GM21825 (cell line): Measurements from ENCODE around the gene CCDC24.
A peak's percentile ranks its signal among the peaks of the same experiment; 100 is the strongest.

Source experiments
- ATAC-seq: cut with Tn5 transposase; IDR thresholded peaks from one replicate; pipeline ENCODE4 v1.9.1; 2021; ENCODE audit warnings: mild to moderate bottlenecking, moderate library complexity; ENCODE audit not compliant: unreplicated experiment

The CCDC24 gene

DNA sequence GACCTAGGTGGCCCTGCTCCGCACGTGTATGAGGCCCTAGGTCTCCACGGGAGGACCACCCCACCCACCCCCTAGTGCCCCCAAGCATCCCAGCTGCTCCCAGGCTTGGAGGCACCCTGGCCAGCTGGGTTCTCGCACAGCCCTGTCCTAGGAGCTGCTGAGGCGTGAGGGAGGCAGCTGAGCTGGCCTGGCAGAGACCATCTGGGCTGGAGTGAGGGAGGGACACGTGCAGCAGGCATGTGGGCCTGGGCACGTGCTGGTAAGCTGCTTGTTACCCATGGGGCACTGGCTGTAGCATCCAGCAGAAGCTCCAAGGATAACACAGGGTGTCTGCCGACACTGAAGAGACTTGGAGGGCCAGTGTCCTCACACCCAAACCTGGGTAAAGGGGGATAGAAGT, 29.8 kb downstream of the CCDC24 start:
- ATAC-seq = no peak

- no peak for ATAC-seq
Measured at GRCh38 chr1:44021581-44022321, 30.4 kb downstream of the CCDC24 start.

- no peak for ATAC-seq
Measured at GRCh38 chr1:44024031-44024902, 32.9 kb downstream of the CCDC24 start.

- no peak for ATAC-seq
Measured at GRCh38 chr1:44024903-44025525, 33.6 kb downstream of the CCDC24 start.

DNA sequence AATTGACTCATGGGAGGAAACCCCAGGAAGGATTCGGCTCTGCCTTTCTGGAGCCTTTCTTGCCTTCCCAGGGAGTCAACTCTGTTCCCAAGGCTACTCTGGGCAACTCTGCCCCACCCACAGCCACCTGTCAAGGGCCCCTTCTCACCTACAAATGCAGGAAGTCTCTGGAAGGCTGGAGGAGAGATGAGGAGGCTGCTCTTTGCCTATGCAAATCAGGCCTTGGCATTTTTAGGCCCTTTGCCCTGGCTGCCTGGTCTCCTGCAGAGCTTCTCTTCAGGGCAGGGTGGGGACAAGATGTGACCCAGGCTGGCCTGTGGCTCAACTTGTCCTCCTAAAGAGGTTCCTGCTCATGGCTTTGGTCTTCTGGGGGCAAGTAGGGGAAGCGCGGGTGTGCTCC, 34.4 kb downstream of the CCDC24 start:
- no peak for ATAC-seq

GRCh38 chr1:44027320-44027719, 35.9 kb downstream of the CCDC24 start:
- no peak for ATAC-seq

DNA sequence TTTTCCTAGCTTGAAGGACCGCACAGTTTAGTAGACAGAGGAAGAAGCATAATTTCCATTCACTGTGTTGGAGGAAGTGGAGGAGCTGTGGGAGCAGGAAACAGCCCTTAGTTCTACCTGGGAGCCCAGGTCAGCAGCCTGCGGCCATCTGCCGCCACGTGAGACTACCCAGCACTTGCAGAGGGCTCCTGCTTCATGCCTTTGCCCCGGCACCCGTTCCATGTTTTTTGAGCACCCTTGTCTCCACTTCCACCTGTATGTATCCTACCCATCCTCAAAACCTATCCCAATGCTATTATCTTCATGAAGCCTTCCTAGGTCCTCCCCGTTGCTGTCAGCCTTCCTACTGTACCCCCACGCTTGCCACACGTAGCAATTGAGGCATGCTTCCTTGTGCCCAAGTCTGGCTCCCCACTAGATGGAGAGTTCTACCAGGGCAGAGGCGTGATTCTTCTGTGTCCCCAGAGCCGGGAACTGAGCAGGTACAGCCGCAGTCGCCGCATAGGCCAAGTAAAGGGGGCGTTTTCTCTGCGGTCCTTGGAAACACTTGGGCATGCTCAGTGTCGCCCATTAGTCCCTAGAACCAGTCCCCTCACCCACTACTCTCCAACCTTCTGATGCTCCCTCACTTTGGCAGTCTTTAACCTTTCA, 38.0 kb downstream of the CCDC24 start:
- ATAC-seq = peak; percentile 8

DNA sequence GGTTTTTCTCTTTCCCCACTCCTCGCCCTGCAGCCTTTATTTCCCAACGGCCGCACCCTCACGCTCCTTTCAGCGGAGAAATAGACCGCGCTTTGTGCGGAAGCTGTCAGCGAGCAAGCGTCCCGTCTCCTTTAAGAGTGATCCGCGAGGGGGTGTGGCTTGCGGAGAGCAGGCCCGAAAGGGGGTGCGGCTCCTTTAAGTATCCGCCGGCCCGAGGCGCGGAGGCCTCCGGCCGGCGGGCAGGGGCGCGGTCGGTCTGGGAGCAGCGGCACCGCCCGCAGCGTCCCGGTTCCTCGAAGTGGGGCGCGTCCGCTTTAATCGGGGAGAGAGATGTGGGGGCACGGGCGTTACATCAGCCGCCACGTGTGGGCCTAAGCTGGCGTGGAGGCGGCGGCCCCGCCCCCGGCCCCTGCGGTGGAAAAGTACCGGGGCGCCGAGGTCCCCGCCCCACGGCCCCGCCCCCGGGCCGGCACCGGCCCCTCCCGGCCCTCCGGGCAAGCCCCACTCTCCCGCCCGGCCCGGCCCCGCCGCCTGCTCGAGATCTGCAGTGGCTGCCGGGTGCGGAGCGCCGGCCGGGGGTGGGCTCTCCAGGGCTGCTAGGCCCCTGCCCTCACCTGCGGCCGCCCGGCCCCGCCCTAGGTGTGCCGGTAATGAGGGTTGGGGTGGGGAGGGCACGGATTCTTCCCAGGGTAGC, 38.7 kb downstream of the CCDC24 start:
- peak; percentile 78 for ATAC-seq

DNA sequence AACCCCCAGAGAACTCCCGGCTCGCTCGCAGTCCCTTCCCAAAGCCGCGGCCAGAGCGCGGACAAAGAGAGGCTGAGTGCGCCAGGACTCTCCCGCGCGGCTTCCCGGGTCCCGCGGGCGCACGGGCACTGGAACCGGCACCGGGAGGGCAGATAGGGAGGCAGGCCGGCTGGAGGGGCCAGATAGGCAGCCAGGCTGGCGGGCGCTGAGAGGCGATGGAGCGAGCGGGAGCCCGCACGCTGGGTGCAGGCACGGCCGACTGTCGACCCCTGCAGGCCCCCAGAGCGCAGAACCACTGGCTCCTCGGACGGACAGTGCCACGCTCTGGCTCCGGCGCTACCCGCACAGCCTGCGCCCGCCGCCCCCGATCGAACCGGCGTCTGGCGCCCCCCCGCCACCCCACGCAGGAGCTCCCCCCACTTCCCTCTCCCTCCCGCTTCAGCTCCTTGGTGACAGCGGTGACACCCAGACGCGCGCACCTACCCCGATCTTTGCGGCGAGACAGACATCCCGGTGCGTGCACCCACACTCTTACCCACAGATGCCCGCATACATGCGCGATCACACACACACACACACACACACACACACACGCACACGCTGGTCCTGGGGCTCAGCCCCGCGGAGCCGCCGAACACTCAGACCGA, 39.3 kb downstream of the CCDC24 start:
- ATAC-seq = peak; percentile 19

GRCh38 chr1:44031252-44032169, 40.1 kb downstream of the CCDC24 start, which contains the start of gene SLC6A9:
SLC6A9 (minus strand) TSS chr1:44031462; CDS start chr1:44024277, 7,185 bp downstream.
- ATAC-seq = no peak

DNA sequence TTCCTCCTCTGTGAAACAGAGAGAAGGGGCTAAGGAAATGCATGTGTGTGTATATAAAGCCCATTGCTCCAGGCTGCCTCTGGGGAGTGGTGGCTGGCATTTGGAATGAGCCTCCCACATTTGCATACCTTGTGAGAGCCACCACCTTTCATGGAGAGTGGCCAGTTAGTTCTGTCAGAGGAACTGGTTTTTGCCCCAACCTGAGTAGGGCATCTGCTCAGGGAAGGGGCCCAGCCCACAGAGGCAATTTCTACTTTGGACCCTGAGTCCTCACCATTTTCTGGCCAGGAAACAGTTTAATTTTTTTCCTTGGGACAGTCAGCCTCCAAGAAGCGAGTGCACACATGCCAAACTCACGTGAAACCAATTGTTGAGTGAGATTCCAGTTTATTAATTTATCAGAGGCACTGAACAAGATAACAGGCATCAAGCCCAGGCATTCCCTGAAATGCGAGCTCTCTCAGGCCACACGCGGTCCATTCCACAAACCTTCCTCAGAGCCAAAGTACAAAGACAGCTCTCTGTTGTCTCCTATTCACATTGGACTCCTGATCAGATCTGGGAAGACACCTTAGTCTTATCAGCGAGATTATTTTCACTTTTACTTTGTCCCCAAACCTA, 40.9 kb downstream of the CCDC24 start:
- no peak for ATAC-seq

- ATAC-seq = no peak
Measured at GRCh38 chr1:44033041-44033575, 41.7 kb downstream of the CCDC24 start.

GRCh38 chr1:44033756-44034155, 42.4 kb downstream of the CCDC24 start:
- ATAC-seq = no peak

DNA sequence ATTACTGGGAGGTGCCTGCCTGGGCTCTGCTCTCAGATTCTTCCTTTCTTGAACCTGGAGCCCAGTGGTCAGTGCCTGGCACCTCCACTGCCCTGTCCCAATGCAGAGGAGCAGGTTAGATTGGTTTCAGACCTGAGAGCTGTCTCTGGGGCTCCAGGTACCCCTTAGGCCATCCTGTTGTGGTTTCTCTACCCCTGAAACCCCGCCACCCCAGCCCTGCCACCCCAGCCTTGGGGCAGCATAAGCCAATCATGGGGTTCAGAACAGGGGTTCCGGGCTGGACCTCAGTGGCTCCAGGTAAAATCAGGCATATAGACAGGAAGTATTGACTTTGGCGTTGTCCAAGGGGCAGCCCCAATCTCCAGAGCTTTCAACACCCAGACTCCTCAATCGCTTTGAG, 43.0 kb downstream of the CCDC24 start:
- ATAC-seq = no peak

- ATAC-seq = no peak
Measured at GRCh38 chr1:44034976-44035716, 43.7 kb downstream of the CCDC24 start.

- ATAC-seq = no peak
Measured at GRCh38 chr1:44035726-44036408, 44.5 kb downstream of the CCDC24 start.
